GM12801 (cell line): Measurements from ENCODE around the gene CDKN2AIPNL.

ENCODE experiments used
- TF ChIP-seq, protein P1 (sequence below): IDR thresholded peaks from one replicate; pipeline ENCODE4 v1.5.1; 2011; ENCODE audit warnings: control low read depth; ENCODE audit not compliant: insufficient read length; ENCODE audit errors: extremely low read depth

Gene CDKN2AIPNL, protein sequence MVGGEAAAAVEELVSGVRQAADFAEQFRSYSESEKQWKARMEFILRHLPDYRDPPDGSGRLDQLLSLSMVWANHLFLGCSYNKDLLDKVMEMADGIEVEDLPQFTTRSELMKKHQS

DNA sequence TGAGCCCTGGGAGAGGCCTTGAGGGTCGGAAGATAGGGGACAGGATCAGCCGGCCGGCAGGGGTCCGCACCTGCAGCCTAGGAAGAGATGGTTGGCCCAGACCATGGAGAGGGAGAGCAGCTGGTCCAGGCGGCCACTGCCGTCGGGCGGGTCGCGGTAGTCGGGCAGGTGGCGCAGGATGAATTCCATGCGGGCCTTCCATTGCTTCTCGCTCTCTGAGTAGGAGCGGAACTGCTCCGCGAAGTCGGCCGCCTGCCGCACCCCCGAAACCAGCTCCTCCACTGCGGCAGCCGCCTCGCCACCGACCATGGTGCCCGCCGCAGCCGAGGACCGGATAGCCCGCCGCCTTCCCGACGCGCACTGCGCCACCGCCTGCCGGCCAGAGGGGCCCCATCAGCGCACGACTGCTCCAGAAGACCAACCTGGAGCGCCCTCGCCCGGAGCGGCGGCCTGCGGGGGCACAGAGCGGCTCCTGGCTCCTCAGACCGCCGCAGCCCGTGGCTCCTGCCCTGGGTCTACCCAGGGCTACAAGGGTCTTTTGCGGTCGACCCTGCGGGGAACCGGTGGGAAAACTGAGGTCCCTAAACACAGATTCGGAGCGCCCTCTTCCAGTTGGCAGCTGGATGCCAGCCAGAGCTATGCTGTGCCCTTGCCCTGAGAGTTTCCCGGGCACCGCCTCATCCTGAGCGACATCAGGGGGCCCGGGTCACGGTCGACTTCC is at the start of gene CDKN2AIPNL:
Gene CDKN2AIPNL, minus strand, starts transcription at position 336 of the 721 bp plus-strand sequence. Its CDS starts 27 bp downstream, at position 309.
- TF ChIP-seq, protein P1, sequence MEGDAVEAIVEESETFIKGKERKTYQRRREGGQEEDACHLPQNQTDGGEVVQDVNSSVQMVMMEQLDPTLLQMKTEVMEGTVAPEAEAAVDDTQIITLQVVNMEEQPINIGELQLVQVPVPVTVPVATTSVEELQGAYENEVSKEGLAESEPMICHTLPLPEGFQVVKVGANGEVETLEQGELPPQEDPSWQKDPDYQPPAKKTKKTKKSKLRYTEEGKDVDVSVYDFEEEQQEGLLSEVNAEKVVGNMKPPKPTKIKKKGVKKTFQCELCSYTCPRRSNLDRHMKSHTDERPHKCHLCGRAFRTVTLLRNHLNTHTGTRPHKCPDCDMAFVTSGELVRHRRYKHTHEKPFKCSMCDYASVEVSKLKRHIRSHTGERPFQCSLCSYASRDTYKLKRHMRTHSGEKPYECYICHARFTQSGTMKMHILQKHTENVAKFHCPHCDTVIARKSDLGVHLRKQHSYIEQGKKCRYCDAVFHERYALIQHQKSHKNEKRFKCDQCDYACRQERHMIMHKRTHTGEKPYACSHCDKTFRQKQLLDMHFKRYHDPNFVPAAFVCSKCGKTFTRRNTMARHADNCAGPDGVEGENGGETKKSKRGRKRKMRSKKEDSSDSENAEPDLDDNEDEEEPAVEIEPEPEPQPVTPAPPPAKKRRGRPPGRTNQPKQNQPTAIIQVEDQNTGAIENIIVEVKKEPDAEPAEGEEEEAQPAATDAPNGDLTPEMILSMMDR: no peak

DNA sequence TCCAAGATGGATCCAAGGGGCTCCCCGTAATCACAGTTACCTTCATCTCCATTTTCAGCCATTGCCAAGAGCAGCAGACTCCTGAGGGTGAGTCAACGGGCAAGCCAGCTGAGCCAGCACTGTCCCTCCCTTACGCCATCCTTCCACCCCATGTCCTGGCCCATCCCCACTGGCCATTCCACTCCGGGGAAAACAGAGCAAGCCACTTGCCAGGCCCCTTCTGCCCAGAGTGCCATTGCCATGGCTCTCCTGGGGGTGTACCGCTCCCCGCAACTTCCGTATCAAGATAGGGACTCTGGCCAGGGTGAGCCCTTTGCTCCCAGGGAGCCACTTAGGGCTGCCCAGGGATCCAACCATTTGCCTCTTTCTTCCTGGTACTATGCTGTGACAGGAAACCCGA is 48.9 kb upstream of the CDKN2AIPNL start:
- TF ChIP-seq, protein P1: no peak

DNA sequence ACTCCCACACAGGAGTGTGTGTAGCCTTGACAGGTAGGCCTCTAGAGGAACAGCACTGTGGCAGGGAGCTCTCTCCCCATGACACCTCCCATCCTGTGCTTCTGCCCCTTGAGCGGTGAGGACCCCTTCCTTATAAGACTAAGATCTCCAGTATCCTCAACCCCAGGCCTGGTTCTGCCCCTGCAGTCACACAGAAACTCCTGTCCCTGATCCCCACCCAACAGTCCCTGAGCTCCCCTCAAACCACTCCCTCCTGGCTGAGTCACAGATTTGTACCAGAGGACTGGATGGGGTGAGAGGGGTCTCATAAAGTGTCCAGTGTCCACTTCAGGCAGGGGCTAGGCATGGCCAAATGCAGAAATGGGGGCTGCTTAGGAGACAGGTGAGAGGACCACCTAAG is 47.8 kb upstream of the CDKN2AIPNL start:
- TF ChIP-seq, protein P1: no peak

DNA sequence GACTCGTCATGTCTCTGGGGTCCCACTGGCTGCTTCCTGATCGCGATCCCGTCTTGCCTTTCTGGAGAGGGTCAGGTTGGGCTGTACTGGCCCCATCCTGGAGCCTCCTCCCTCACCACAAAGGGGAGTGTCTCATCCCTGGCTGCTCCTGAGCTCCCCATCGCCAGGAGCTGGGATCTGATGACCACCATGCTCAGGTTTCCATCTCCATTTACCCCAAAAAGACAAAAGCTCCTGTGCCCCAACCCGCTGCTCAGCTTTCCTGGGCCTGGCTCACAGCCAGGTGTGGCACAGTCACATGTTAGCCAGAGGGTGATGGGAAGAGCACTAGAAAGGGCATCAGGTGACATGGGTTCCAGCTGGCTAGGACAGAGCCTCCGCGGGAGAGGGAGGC is 47.3 kb upstream of the CDKN2AIPNL start:
- TF ChIP-seq, protein P1: no peak

DNA sequence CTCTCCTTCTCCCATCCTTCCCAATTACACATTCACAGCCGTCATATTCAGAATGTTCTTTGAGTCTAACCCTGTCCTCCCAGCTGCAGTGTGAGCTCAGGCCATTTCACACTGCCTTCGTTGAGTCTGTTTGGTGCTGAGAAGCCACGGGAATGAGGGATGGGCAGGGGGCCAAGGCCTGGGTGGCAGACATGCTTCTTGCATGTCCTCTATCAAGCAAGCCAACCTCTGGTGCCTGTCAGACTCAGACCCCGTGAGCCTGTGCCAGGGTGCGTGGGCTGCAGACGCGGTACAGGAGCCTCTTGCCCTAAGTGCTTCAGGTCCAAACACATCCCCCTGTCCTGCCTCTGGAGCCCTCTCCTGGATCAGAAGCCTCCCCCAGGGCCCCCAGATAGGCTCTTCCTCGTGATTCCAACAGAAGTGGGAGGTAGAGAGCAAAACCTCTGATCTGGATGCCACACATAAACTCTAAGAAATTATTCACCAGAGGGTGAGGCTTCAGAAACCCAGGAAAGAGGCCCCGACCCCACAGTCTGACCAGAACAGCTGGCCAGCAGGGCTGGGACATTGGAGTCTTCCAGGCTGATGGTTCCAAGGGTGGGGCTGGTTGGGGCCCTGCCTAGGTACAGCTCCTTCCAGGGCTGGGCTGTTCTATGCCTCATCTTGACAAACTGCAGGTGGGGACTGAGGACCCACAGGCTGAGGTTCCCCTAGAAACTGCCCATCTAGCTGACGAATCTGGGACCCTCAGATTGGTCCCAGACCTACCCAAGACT is 46.7 kb upstream of the CDKN2AIPNL start:
- TF ChIP-seq, protein P1: no peak

DNA sequence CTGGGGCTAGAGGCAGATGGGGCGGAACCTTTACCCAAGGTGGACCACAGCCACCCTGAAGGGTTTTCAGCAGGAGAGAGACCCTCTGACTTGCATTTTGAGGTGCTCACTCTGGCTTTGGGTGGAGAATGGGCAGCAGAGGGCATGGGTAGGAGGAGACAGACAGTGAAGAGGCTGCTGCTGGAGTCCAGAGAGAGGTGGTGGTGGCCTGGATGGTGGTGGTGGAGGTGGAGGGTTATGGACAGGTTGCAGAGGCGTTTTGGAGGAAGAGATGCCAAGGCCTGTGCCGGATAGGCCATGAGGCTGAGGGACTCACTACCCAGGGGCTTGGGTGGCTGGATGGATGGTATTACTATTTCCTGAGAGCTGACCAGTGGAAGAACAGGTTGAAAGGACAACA is 46.1 kb upstream of the CDKN2AIPNL start:
- TF ChIP-seq, protein P1: no peak

DNA sequence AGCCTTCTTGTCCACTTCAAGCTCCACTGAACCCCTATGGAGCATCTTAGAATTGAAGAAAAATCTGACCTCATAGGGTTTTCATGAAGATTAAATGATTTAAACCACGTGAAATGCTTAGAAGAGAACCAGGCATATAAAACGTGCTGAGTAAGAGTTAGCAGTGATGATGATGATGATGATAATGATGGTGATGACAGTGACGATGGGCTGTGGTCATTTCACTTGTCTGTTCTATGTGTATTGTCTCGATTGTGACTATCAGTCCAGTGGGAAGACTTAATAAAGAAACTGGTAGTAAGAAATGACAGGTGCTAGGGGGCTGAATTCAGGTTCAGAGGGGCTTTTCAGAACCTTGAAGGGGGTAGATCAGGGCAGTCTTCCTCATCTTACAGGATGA is 45.1 kb upstream of the CDKN2AIPNL start:
- TF ChIP-seq, protein P1: no peak
